H1 (cell line): ENCODE measurements around the gene ANK2. TPM values are rescaled to one million over a fixed set of nuclear protein-coding genes. Genes with fewer than 3 reads are reported as not detected.

Experiments
- CTCF ChIA-PET: fragments of 300-600 bp; sonication (Branson Sonifier 250); formaldehyde crosslinking; loops from one replicate; lab custom pipeline; 2021; ENCODE audit not compliant: partially characterized antibody; lab: Charles Lee
- POLR2A ChIA-PET: fragments of 300-600 bp; sonication (Branson Sonifier 250); formaldehyde crosslinking; loops from one replicate; lab custom pipeline; 2021; ENCODE audit warnings: inconsistent platforms; ENCODE audit not compliant: partially characterized antibody; lab: Charles Lee
- DNase-seq, 2 experiments: peaks; one replicate each; pipeline versions ENCODE4 v3.0.0 to v3.0.0-alpha.2; 2010 to 2022; ENCODE audit warnings: low spot score in 2 of 2, low read depth in 1 of 2, mixed read lengths in 1 of 2
- FAIRE-seq: peaks from 2 replicates; lab custom pipeline; 2011; peaks lifted over from hg19 to GRCh38; lab: Jason Lieb, UNC
- H2AFZ ChIP-seq: 2 replicates; pipeline ENCODE4 v1.8.1; 2012; ENCODE audit warnings: low read length, inconsistent platforms
- H2AK5ac ChIP-seq: 2 replicates; pipeline ENCODE4 v1.6.1; 2013; ENCODE audit warnings: low read depth, low read length
- H2BK120ac ChIP-seq: replicated peaks from 2 replicates; pipeline ENCODE3; 2013; ENCODE audit warnings: low read depth, low read length, inconsistent platforms
- H2BK12ac ChIP-seq: 2 replicates; pipeline ENCODE4 v1.6.1; 2013; ENCODE audit warnings: low read depth, low read length
- H2BK15ac ChIP-seq: 2 replicates; pipeline ENCODE4 v1.6.1; 2013; ENCODE audit warnings: low read length
- H2BK20ac ChIP-seq: 2 replicates; pipeline ENCODE4 v1.6.1; 2013; ENCODE audit warnings: low read length
- H2BK5ac ChIP-seq: 2 replicates; pipeline ENCODE4 v1.6.1; 2013; ENCODE audit warnings: low read depth, low read length
- H3K14ac ChIP-seq: 2 replicates; pipeline ENCODE4 v1.6.1; 2013; ENCODE audit warnings: inconsistent platforms; ENCODE audit not compliant: insufficient read length
- H3K18ac ChIP-seq: 2 replicates; pipeline ENCODE4 v1.6.1; 2013; ENCODE audit warnings: low read length; ENCODE audit errors: extremely low read depth
- H3K23ac ChIP-seq: 2 replicates; pipeline ENCODE4 v1.6.1; 2013; ENCODE audit warnings: inconsistent platforms; ENCODE audit not compliant: insufficient read length
- H3K23me2 ChIP-seq: 2 replicates; pipeline ENCODE4 v1.6.1; 2013; ENCODE audit warnings: low read depth, low read length
- H3K27ac ChIP-seq: 2 replicates; pipeline ENCODE4 v1.6.1; 2011; ENCODE audit warnings: low read depth, low read length, inconsistent platforms
- H3K27me3 ChIP-seq, 4 experiments: replicated peaks in 1 of 4; 1 replicate in 1 of 4; 2 replicates in 3 of 4; pipeline versions ENCODE4 v1.6.1 to v1.8.1; 2011 to 2013; ENCODE audit warnings: low read length in 3 of 4, mild to moderate bottlenecking in 3 of 4, inconsistent platforms in 2 of 4, mixed read lengths in 2 of 4, moderate library complexity in 1 of 4; ENCODE audit not compliant: control insufficient read depth in 3 of 4, insufficient read depth in 3 of 4; ENCODE audit errors: extremely low read depth in 1 of 4
- H3K36me3 ChIP-seq, 4 experiments: 2 replicates each; pipeline versions ENCODE4 v1.6.1 to v1.8.1; 2011 to 2013; ENCODE audit warnings: mild to moderate bottlenecking in 4 of 4, low read length in 3 of 4, moderate library complexity in 2 of 4, control low read depth in 1 of 4, inconsistent platforms in 1 of 4; ENCODE audit not compliant: insufficient read depth in 4 of 4, control insufficient read depth in 2 of 4
- H3K4ac ChIP-seq: replicated peaks from 2 replicates; pipeline ENCODE3; 2013; ENCODE audit warnings: low read length, low read depth, mixed read lengths, inconsistent platforms; ENCODE audit not compliant: insufficient read length
- H3K4me1 ChIP-seq, 4 experiments: replicated peaks in 1 of 4; 1 replicate in 1 of 4; 2 replicates in 3 of 4; pipeline versions ENCODE4 v1.6.1 to v1.8.1; 2011 to 2013; ENCODE audit warnings: low read length in 3 of 4, inconsistent platforms in 2 of 4, mixed read lengths in 1 of 4; ENCODE audit not compliant: insufficient read depth in 4 of 4, control insufficient read depth in 3 of 4
- H3K4me2 ChIP-seq, 2 experiments: 2 replicates each; pipeline versions ENCODE4 v1.6.1 to v1.8.1; 2011 to 2013; ENCODE audit warnings: low read depth in 2 of 2, low read length in 2 of 2, control low read depth in 1 of 2, inconsistent platforms in 1 of 2, mild to moderate bottlenecking in 1 of 2; ENCODE audit not compliant: insufficient read depth in 1 of 2
- H3K4me3 ChIP-seq, 4 experiments: fragments of 200-600, 300-600 bp in 1 of 4; sonication (generic), shearing (Covaris generic), sonication (Bioruptor Twin) in 1 of 4; 2 replicates each; pipeline versions ENCODE4 v1.5.1 to v1.8.1; 2011 to 2016; ENCODE audit warnings: low read length in 4 of 4, low read depth in 3 of 4, control low read depth in 2 of 4, inconsistent platforms in 2 of 4, mild to moderate bottlenecking in 2 of 4, mixed read lengths in 1 of 4, moderate library complexity in 1 of 4; ENCODE audit not compliant: insufficient read depth in 2 of 4; ENCODE audit errors: extremely low read depth in 1 of 4
- H3K56ac ChIP-seq: replicated peaks from 2 replicates; pipeline ENCODE3; 2013; ENCODE audit warnings: low read depth, mild to moderate bottlenecking, mixed read lengths, low read length, inconsistent platforms; ENCODE audit not compliant: insufficient read length
- H3K79me1 ChIP-seq: 2 replicates; pipeline ENCODE4 v1.6.1; 2013; ENCODE audit warnings: low read depth, low read length, control low read depth
- H3K79me2 ChIP-seq, 2 experiments: 2 replicates each; pipeline versions ENCODE4 v1.6.1 to v1.8.1; 2012 to 2013; ENCODE audit warnings: low read length in 2 of 2, mild to moderate bottlenecking in 2 of 2, inconsistent platforms in 1 of 2; ENCODE audit not compliant: insufficient read depth in 2 of 2, control insufficient read depth in 1 of 2
- H3K9ac ChIP-seq, 4 experiments: replicated peaks in 1 of 4; 1 replicate in 1 of 4; 2 replicates in 3 of 4; pipeline versions ENCODE4 v1.6.1 to v1.8.1; 2011 to 2013; ENCODE audit warnings: low read depth in 3 of 4, low read length in 3 of 4, control low read depth in 2 of 4, mild to moderate bottlenecking in 2 of 4, moderate library complexity in 2 of 4, inconsistent platforms in 1 of 4; ENCODE audit errors: extremely low read depth in 1 of 4
- H3K9me3 ChIP-seq, 2 experiments: 2 replicates each; pipeline versions ENCODE4 v1.6.1 to v1.8.1; 2012 to 2013; ENCODE audit warnings: mild to moderate bottlenecking in 2 of 2, moderate library complexity in 2 of 2, control low read depth in 1 of 2, inconsistent platforms in 1 of 2, low read depth in 1 of 2, low read length in 1 of 2, mixed read lengths in 1 of 2; ENCODE audit not compliant: insufficient read depth in 2 of 2
- H4K20me1 ChIP-seq, 2 experiments: replicated peaks in 1 of 2; 2 replicates each; pipeline versions ENCODE3 to v1.8.1; 2011 to 2013; ENCODE audit warnings: inconsistent platforms in 2 of 2, low read length in 2 of 2, mild to moderate bottlenecking in 1 of 2; ENCODE audit not compliant: insufficient read depth in 2 of 2, control insufficient read depth in 1 of 2
- H4K5ac ChIP-seq: 2 replicates; pipeline ENCODE4 v1.6.1; 2013; ENCODE audit warnings: low read length, low read depth, mixed read lengths, inconsistent platforms; ENCODE audit not compliant: insufficient read length
- H4K8ac ChIP-seq: 2 replicates; pipeline ENCODE4 v1.8.0; 2013; ENCODE audit warnings: mild to moderate bottlenecking, moderate library complexity, low read length, inconsistent platforms; ENCODE audit not compliant: insufficient read depth; ENCODE audit errors: extremely low read depth
- H4K91ac ChIP-seq: replicated peaks from 2 replicates; pipeline ENCODE3; 2013; ENCODE audit warnings: low read length, mixed read lengths, inconsistent platforms; ENCODE audit not compliant: insufficient read length
- ASH2L ChIP-seq: fragments of 200-600, 300-600 bp; sonication (generic); IDR thresholded peaks from one replicate; pipeline ENCODE4 v1.7.1; 2017; ENCODE audit warnings: low read length
- CHD1 ChIP-seq: IDR thresholded peaks from 2 replicates; pipeline ENCODE4 v1.6.1; 2012; ENCODE audit warnings: low read depth, low read length, improper control_type of control experiment
- EZH2 ChIP-seq: fragments of 200-600 bp; sonication (generic); IDR thresholded peaks from 2 replicates; pipeline ENCODE4 v1.7.1; 2012; ENCODE audit warnings: low read depth, mild to moderate bottlenecking, moderate library complexity, low read length, inconsistent platforms; ENCODE audit not compliant: severe bottlenecking
- FOSL1 ChIP-seq: IDR thresholded peaks from 2 replicates; pipeline ENCODE4 v1.6.1; 2011; ENCODE audit warnings: mild to moderate bottlenecking, low read depth, low read length, moderate library complexity; ENCODE audit not compliant: insufficient read depth
- GABPA ChIP-seq: IDR thresholded peaks from 2 replicates; pipeline ENCODE4 v1.6.1; 2011; ENCODE audit warnings: mild to moderate bottlenecking, low read length, moderate library complexity, borderline replicate concordance; ENCODE audit not compliant: insufficient read depth
- JUN ChIP-seq: IDR thresholded peaks from 2 replicates; pipeline ENCODE4 v1.6.1; 2011; ENCODE audit warnings: low read depth, mild to moderate bottlenecking, improper control_type of control experiment, low read length
- KDM4A ChIP-seq: IDR thresholded peaks from one replicate; pipeline ENCODE4 v1.7.1; 2012; ENCODE audit warnings: low read depth, mild to moderate bottlenecking, moderate library complexity, low read length, inconsistent platforms; ENCODE audit not compliant: severe bottlenecking
- POLR2A ChIP-seq, 2 experiments: IDR thresholded peaks; 1 replicate in 1 of 2; 2 replicates in 1 of 2; pipeline ENCODE4 v1.6.1; 2011; ENCODE audit warnings: low read depth in 2 of 2, low read length in 2 of 2, mild to moderate bottlenecking in 2 of 2; ENCODE audit errors: control extremely low read depth in 1 of 2
- RAD21 ChIP-seq, 2 experiments: IDR thresholded peaks in 1 of 2; conservative IDR thresholded peaks in 1 of 2; 2 replicates each; pipeline ENCODE4 v1.6.1; 2011; ENCODE audit warnings: low read depth in 2 of 2, low read length in 2 of 2, improper control_type of control experiment in 1 of 2, inconsistent platforms in 1 of 2, mild to moderate bottlenecking in 1 of 2, moderate library complexity in 1 of 2
- RBBP5 ChIP-seq: IDR thresholded peaks from 2 replicates; pipeline ENCODE4 v1.7.1; 2012; ENCODE audit warnings: low read depth, mild to moderate bottlenecking, inconsistent platforms, low read length, moderate library complexity, borderline replicate concordance
- SIN3A ChIP-seq, 2 experiments: IDR thresholded peaks in 1 of 2; conservative IDR thresholded peaks in 1 of 2; 2 replicates each; pipeline ENCODE4 v1.6.1; 2011 to 2012; ENCODE audit warnings: low read length in 2 of 2, improper control_type of control experiment in 1 of 2, low read depth in 1 of 2, mild to moderate bottlenecking in 1 of 2
- TBP ChIP-seq: IDR thresholded peaks from 2 replicates; pipeline ENCODE4 v1.6.1; 2011; ENCODE audit warnings: low read depth, low read length, improper control_type of control experiment
- WGBS, 2 experiments: shearing (Covaris generic) in 1 of 2; methylation state at CpG; one replicate each; pipeline versions ENCODE4 v1.1.6 to v1.1.7; 2013 to 2015; ENCODE audit warnings: low lambda C conversion rate in 2 of 2, mixed read lengths in 2 of 2, inconsistent platforms in 1 of 2, low coverage in 1 of 2, missing lambda C conversion rate in 1 of 2; ENCODE audit not compliant: insufficient replicate concordance in 2 of 2, insufficient coverage in 1 of 2, insufficient read length in 1 of 2; ENCODE audit errors: extremely low coverage in 1 of 2, missing lambda C conversion rate in 1 of 2; 5-methylcytosine and 5-hydroxymethylcytosine counted together
- polyA plus RNA-seq, 7 experiments: library from polyadenylated mRNA; depleted of rRNA in 3 of 7; stranded (reverse) in 5 of 7; unstranded in 2 of 7; fragments of >200 nt in 5 of 7; fragments of 200-250 nt in 2 of 7; gene quantifications; 1 replicate in 5 of 7; 2 replicates in 1 of 7; 4 replicates in 1 of 7; pipeline versions ENCODE4 v1.2.1 to v1.2.3, GENCODE V29; 2011 to 2013; ENCODE audit warnings: missing spikeins in 2 of 7, mixed read lengths in 2 of 7
- total RNA-seq: library from RNA; stranded (reverse); fragmentation: NEBNext Ultra II Directional; extraction: Animal tissue kit (Norgen Biotek cat#: 25700); gene quantifications from 2 replicates; pipeline ENCODE4 v1.2.1, GENCODE V29; 2021
- TF ChIP-seq, protein P1 (sequence below): IDR thresholded peaks from 2 replicates; pipeline ENCODE4 v1.6.1; 2012; ENCODE audit warnings: low read length, inconsistent platforms

Gene ANK2
- total and polyA plus RNA-seq, 2 of the 8 experiments (the other 6 are each of a cell fraction or from before 2014, with no cell fraction given) = 14.2 to 35.1 TPM

DNA sequence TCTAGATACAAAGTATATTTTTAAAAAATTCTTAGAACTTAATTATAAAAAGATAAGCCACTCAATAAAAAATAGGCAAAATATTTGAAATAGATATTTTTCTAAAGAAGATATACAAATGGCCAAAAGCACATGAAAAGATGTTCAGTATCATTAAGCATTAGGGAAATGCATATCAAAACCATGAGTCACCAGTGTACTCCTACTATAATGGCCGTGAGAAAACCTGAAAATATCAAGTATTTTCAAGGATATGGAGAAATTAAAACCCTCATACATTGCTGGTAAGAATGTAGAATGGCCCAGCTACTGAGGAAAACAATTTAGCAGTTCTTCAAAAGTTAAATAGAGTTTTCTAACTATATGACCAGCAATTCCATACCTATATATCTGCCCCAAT is 374.2 kb downstream of the ANK2 start:
- FAIRE-seq (no peak), DNase-seq (no peak)
- no peaks in the 10 kb centered on the region for H3K79me1 ChIP-seq
- no peak overlapping the region for H3K27ac ChIP-seq
- H3K79me2 ChIP-seq = no peaks in the 10 kb centered on the region
- no peak overlapping the region for H3K9ac ChIP-seq
- ChIA-PET POLR2A (no interaction called here), CTCF (no interaction called here)
- no peak overlapping the region for H4K5ac ChIP-seq
- no peaks in the 10 kb centered on the region for H4K20me1 ChIP-seq
- no peak overlapping the region for H3K4me2 ChIP-seq
- 87% methylated on average over 1 of the region's 1 CpG; no CpG with 5 or more reads in 1 of the 2 experiments for WGBS, 2 experiments
- H2AFZ ChIP-seq = no peak overlapping the region
- H3K23ac ChIP-seq = no peak overlapping the region
- H4K91ac ChIP-seq = no peak overlapping the region
- no peak overlapping the region for H2BK15ac ChIP-seq
- H3K4me3 ChIP-seq = no peak overlapping the region
- no peak overlapping the region for H3K14ac ChIP-seq
- H2BK5ac ChIP-seq = no peak overlapping the region
- no peak overlapping the region for H4K8ac ChIP-seq
- no peak overlapping the region for H2BK12ac ChIP-seq
- H3K27me3 ChIP-seq = no peaks in the 10 kb centered on the region
- no peaks in the 10 kb centered on the region for H3K23me2 ChIP-seq
- no peak overlapping the region for H2BK120ac ChIP-seq
- H2AK5ac ChIP-seq = no peak overlapping the region
- H2BK20ac ChIP-seq = no peak overlapping the region
- H3K4ac ChIP-seq = no peak overlapping the region
- no peak overlapping the region for H3K18ac ChIP-seq
- peaks cover 6 to 7% of the 10 kb centered on the region in 2 experiments; a peak in 2 of 4 replicates for H3K9me3 ChIP-seq
- H3K36me3 ChIP-seq = no peaks in the 10 kb centered on the region
- no peaks in the 10 kb centered on the region for H3K4me1 ChIP-seq
- no peak overlapping the region for H3K56ac ChIP-seq
- TF ChIP-seq TBP (no peak), JUN (no peak), FOSL1 (no peak), GABPA (no peak), ASH2L (no peak), RBBP5 (no peak), EZH2 (no peak), SIN3A (conservative IDR thresholded peaks at IDR 0.05 in 1 of 2, IDR thresholded peaks at IDR 0.05 in 1 of 2; ENCODE audit: low read depth in 1 of 2, low read length in 2 of 2) (no peak), CHD1 (no peak), POLR2A (IDR thresholded peaks at IDR 0.05; ENCODE audit: control extremely low read depth in 1 of 2, low read depth in 2 of 2, low read length in 2 of 2) (no peak), RAD21 (IDR thresholded peaks at IDR 0.05 in 1 of 2, conservative IDR thresholded peaks at IDR 0.05 in 1 of 2; ENCODE audit: low read depth in 2 of 2, low read length in 2 of 2) (no peak), KDM4A (no peak)
- TF ChIP-seq, protein P1, sequence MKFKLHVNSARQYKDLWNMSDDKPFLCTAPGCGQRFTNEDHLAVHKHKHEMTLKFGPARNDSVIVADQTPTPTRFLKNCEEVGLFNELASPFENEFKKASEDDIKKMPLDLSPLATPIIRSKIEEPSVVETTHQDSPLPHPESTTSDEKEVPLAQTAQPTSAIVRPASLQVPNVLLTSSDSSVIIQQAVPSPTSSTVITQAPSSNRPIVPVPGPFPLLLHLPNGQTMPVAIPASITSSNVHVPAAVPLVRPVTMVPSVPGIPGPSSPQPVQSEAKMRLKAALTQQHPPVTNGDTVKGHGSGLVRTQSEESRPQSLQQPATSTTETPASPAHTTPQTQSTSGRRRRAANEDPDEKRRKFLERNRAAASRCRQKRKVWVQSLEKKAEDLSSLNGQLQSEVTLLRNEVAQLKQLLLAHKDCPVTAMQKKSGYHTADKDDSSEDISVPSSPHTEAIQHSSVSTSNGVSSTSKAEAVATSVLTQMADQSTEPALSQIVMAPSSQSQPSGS = no peak
